SU-DHL-6 (cell line): ENCODE results near the gene CDIPT.
A peak's percentile ranks its signal among the peaks of the same experiment; 100 is the strongest.

ENCODE experiments used
- H2AFZ ChIP-seq: fragments of 200-600 bp; sonication (generic); 2 replicates; pipeline ENCODE4 v1.6.1; 2014; ENCODE audit warnings: low read depth, mild to moderate bottlenecking, moderate library complexity, mixed read lengths, antibody characterized with exemption, low read length; ENCODE audit not compliant: severe bottlenecking
- H3F3A ChIP-seq: fragments of 200-600 bp; shearing (Covaris generic); 2 replicates; pipeline ENCODE4 v1.6.0; 2016; ENCODE audit warnings: antibody characterized with exemption, mild to moderate bottlenecking; ENCODE audit not compliant: insufficient read depth
- H3K27ac ChIP-seq: fragments of 200-600 bp; sonication (generic); 2 replicates; pipeline ENCODE4 v1.5.1; 2016; ENCODE audit warnings: low read depth, mild to moderate bottlenecking, low read length, moderate library complexity, mixed read lengths
- H3K27me3 ChIP-seq: fragments of 200-600 bp; sonication (generic), shearing (Covaris generic); 2 replicates; pipeline ENCODE4 v1.6.0; 2014; ENCODE audit warnings: mild to moderate bottlenecking, low read length
- H3K36me3 ChIP-seq: fragments of 200-600 bp; sonication (generic); 2 replicates; pipeline ENCODE4 v1.6.1; 2014; ENCODE audit warnings: mild to moderate bottlenecking, low read length, mixed read lengths
- H3K4me2 ChIP-seq: fragments of 300-600, 200-600 bp; shearing (Covaris generic), sonication (generic); 2 replicates; pipeline ENCODE4 v1.6.0; 2014; ENCODE audit warnings: low read length, low read depth, mild to moderate bottlenecking; ENCODE audit not compliant: poor library complexity, severe bottlenecking
- H3K4me3 ChIP-seq: fragments of 200-600 bp; sonication (generic); 2 replicates; pipeline ENCODE4 v1.5.1; 2014; ENCODE audit warnings: antibody characterized with exemption, low read length, mild to moderate bottlenecking, mixed read lengths; ENCODE audit not compliant: insufficient read depth, poor library complexity, severe bottlenecking
- H3K79me2 ChIP-seq: fragments of 200-600 bp; sonication (generic); 2 replicates; pipeline ENCODE4 v1.6.1; 2014; ENCODE audit warnings: mild to moderate bottlenecking, low read length, moderate library complexity; ENCODE audit not compliant: insufficient read depth
- H3K9ac ChIP-seq: fragments of 200-600 bp; sonication (generic); 2 replicates; pipeline ENCODE4 v1.7.0; 2014; ENCODE audit warnings: mild to moderate bottlenecking, low read length
- H3K9me2 ChIP-seq: fragments of 200-600 bp; sonication (generic); replicated peaks from 2 replicates; pipeline ENCODE4 v1.6.1; 2014; ENCODE audit warnings: low read length; ENCODE audit not compliant: insufficient read depth
- H3K9me3 ChIP-seq: fragments of 200-600 bp; sonication (generic); 2 replicates; pipeline ENCODE4 v1.6.1; 2014; ENCODE audit warnings: low read length, mixed read lengths; ENCODE audit not compliant: insufficient read depth
- H4K20me1 ChIP-seq: fragments of 200-600 bp; sonication (generic); 2 replicates; pipeline ENCODE4 v1.6.1; 2014; ENCODE audit warnings: low read depth, mild to moderate bottlenecking, antibody characterized with exemption, low read length, moderate library complexity, mixed read lengths
- EZH2phosphoT487 ChIP-seq: fragments of 200-600 bp; sonication (generic), shearing (Covaris generic); conservative IDR thresholded peaks from 2 replicates; pipeline ENCODE4 v1.6.1; 2018; ENCODE audit warnings: mild to moderate bottlenecking, antibody characterized with exemption, low read length, moderate library complexity, mixed read lengths
- TF ChIP-seq, protein P1 (sequence below): fragments of 200-600 bp; sonication (generic); IDR thresholded peaks from one replicate; pipeline ENCODE4 v1.5.1; 2017; ENCODE audit warnings: antibody characterized with exemption, mild to moderate bottlenecking, low read length, moderate library complexity; ENCODE audit not compliant: insufficient read depth, poor library complexity, severe bottlenecking

The CDIPT gene

DNA sequence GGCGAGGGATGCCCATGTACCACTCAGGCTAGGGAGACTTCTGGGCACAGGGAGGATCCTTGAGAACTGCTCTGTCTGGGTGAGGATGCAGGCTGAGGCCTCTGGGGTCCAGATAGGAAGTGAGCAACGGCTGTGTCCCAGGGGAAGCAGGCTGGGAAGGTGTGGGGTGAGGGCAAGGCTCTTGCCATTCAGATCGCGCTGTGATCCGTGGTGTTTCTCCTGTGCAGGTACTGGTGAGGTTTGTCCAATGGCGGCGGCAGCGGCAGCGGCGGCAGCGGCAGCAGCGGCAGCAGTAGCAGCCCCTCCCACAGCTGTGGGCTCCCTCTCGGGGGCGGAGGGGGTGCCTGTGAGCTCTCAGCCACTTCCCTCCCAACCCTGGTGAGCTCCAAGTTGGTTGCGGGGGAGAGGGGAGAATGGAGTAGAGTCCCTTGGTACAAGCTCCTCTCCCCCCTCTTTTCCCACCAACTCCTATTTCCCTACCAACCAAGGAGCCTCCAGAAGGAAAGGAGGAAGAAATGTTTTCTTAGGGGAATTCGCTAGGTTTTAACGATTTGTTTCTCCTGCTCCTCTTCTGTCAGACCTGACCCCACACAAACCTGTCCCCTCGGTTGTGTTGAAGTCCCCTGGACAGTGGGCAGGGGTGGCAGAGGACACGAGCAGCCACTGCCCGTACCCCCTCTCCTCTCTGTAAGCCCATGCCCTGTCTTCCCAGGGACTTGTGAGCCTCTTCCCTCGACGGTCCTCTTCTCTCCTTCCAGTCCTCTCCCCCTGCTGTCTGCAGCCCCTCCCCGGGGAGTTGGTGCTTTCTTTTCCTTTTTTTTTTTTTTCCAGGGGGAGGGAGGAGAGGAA is 53.0 kb downstream of the CDIPT start:
- no peak overlapping the region for H2AFZ ChIP-seq
- no peaks in the 10 kb centered on the region for H3K9me3 ChIP-seq
- peaks cover 11% of the 10 kb centered on the region for H3K36me3 ChIP-seq
- H3K79me2 ChIP-seq, result peaks cover 12% of the 10 kb centered on the region; the same call in 1 of the 2 replicates
- H3K4me2 ChIP-seq, result peak overlapping the region; percentile 29
- peaks cover 22% of the 10 kb centered on the region for H3F3A ChIP-seq
- H3K4me3 ChIP-seq, result no peak overlapping the region
- no peak overlapping the region for H3K27ac ChIP-seq
- H3K9me2 ChIP-seq, result no peaks in the 10 kb centered on the region
- no peak for TF ChIP-seq EZH2phosphoT487
- TF ChIP-seq, protein P1, sequence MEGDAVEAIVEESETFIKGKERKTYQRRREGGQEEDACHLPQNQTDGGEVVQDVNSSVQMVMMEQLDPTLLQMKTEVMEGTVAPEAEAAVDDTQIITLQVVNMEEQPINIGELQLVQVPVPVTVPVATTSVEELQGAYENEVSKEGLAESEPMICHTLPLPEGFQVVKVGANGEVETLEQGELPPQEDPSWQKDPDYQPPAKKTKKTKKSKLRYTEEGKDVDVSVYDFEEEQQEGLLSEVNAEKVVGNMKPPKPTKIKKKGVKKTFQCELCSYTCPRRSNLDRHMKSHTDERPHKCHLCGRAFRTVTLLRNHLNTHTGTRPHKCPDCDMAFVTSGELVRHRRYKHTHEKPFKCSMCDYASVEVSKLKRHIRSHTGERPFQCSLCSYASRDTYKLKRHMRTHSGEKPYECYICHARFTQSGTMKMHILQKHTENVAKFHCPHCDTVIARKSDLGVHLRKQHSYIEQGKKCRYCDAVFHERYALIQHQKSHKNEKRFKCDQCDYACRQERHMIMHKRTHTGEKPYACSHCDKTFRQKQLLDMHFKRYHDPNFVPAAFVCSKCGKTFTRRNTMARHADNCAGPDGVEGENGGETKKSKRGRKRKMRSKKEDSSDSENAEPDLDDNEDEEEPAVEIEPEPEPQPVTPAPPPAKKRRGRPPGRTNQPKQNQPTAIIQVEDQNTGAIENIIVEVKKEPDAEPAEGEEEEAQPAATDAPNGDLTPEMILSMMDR, result no peak
- peak overlapping the region; percentile 19; the same call in 1 of the 2 replicates for H3K9ac ChIP-seq
- H3K27me3 ChIP-seq, result no peaks in the 10 kb centered on the region
- peaks cover 8% of the 10 kb centered on the region for H4K20me1 ChIP-seq

DNA sequence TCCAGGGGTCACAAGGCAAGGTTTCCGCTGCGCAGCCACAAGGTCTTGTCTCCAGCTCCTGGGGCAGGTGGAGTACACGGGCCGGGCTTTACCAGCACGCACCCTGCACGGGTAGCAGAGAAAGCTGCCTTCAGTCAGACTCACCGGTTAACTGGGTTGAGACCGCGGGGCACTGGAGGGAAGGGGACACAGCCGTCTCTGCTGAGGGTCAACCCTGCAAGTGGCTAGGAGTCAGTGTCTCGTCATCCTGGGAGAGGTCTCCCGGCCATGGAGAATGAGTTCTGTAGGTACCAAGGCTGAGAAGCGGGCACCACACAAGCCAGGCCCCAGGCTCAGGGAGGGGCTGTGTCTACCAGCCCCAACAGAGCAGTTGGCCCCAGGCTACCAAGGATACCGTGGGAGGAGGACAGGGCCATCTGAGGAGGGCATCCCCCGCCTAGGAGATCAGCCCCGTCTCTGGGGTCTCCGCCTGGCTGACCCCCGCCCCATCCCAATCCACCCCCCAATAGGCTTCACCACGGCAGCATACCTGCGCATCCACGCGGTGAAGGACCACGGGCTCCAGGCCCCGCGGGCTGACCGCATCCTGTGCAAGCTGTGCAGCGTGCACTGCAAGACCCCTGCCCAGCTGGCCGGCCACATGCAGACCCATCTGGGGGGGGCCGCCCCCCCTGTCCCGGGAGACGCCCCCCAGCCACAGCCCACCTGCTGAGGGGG is 53.8 kb downstream of the CDIPT start:
- Histone ChIP-seq H3K27me3 (no peaks in the 10 kb centered on the region), H3K9ac (0 out of 2 replicates have a peak overlapping the region, but pooled peaks have one; percentile 74), H3F3A (peaks cover 31% of the 10 kb centered on the region), H3K79me2 (peaks cover 12% of the 10 kb centered on the region; the same call in 1 of the 2 replicates), H3K27ac (no peak overlapping the region), H2AFZ (no peak overlapping the region), H3K4me2 (peak overlapping the region; percentile 12), H3K9me2 (no peaks in the 10 kb centered on the region), H3K4me3 (no peak overlapping the region), H3K9me3 (no peaks in the 10 kb centered on the region), H3K36me3 (peaks cover 11% of the 10 kb centered on the region), H4K20me1 (peaks cover 8% of the 10 kb centered on the region)
- TF ChIP-seq EZH2phosphoT487, result no peak
- TF ChIP-seq, protein P1, result no peak
